Liver (tissue), 9 donors: ENCODE data around the gene DPAGT1. TPM values are rescaled to one million over a fixed set of nuclear protein-coding genes. Genes with fewer than 3 reads are reported as not detected.

ENCODE experiments used
- DNase-seq: peaks from one replicate; pipeline ENCODE4 v3.0.0-alpha.2; 2017; ENCODE audit warnings: low spot score
- H3K27ac ChIP-seq, 2 donors: one replicate each; pipeline ENCODE4 v1.7.0; 2013; ENCODE audit warnings: inconsistent platforms in 2 of 2, low read length in 2 of 2, control low read depth in 1 of 2, low read depth in 1 of 2, mild to moderate bottlenecking in 1 of 2
- H3K27me3 ChIP-seq, 4 donors: one replicate each; pipeline versions ENCODE4 v1.6.1 to v1.7.0; 2013; ENCODE audit warnings: low read length in 3 of 4, inconsistent platforms in 1 of 4, mild to moderate bottlenecking in 1 of 4, moderate library complexity in 1 of 4; ENCODE audit not compliant: control insufficient read depth in 4 of 4, insufficient read depth in 4 of 4
- H3K36me3 ChIP-seq, 4 donors: one replicate each; pipeline versions ENCODE4 v1.6.1 to v1.7.0; 2013; ENCODE audit warnings: low read length in 3 of 4, mild to moderate bottlenecking in 3 of 4, low read depth in 1 of 4, moderate library complexity in 1 of 4; ENCODE audit not compliant: control insufficient read depth in 4 of 4, insufficient read depth in 3 of 4
- H3K4me1 ChIP-seq, 4 donors: one replicate each; pipeline versions ENCODE4 v1.6.1 to v1.7.0; 2013; ENCODE audit warnings: low read length in 3 of 4, mild to moderate bottlenecking in 3 of 4, moderate library complexity in 1 of 4; ENCODE audit not compliant: control insufficient read depth in 4 of 4, insufficient read depth in 4 of 4
- H3K4me3 ChIP-seq, 3 donors: one replicate each; pipeline versions ENCODE4 v1.6.1 to v1.7.0; 2013; ENCODE audit warnings: low read length in 3 of 3, control low read depth in 1 of 3, low read depth in 1 of 3, mild to moderate bottlenecking in 1 of 3
- H3K9ac ChIP-seq, 2 donors: one replicate each; pipeline ENCODE4 v1.7.0; 2013; ENCODE audit warnings: low read length in 2 of 2, mild to moderate bottlenecking in 2 of 2, moderate library complexity in 2 of 2, control low read depth in 1 of 2, low read depth in 1 of 2
- H3K9me3 ChIP-seq, 4 donors: one replicate each; pipeline versions ENCODE4 v1.6.1 to v1.7.0; 2013; ENCODE audit warnings: low read length in 3 of 4; ENCODE audit not compliant: control insufficient read depth in 4 of 4
- EGR1 ChIP-seq, 2 donors: IDR thresholded peaks; 2 replicates each; pipeline ENCODE4 v1.6.1; 2016 to 2018; ENCODE audit warnings: antibody characterized with exemption in 2 of 2, low read depth in 2 of 2
- FOXA1 ChIP-seq: IDR thresholded peaks from 2 replicates; pipeline ENCODE4 v1.6.1; 2016; ENCODE audit warnings: antibody characterized with exemption
- FOXA2 ChIP-seq: IDR thresholded peaks from 2 replicates; pipeline ENCODE4 v1.6.1; 2016; ENCODE audit warnings: antibody characterized with exemption
- GABPA ChIP-seq, 2 donors: IDR thresholded peaks in 1 of 2; conservative IDR thresholded peaks in 1 of 2; 2 replicates each; pipeline ENCODE4 v1.6.1; 2016; ENCODE audit warnings: antibody characterized with exemption in 2 of 2, mild to moderate bottlenecking in 1 of 2, moderate library complexity in 1 of 2
- HNF4A ChIP-seq, 2 donors: conservative IDR thresholded peaks; 2 replicates each; pipeline ENCODE4 v1.6.1; 2016; ENCODE audit warnings: antibody characterized with exemption in 2 of 2, mild to moderate bottlenecking in 2 of 2
- HNF4G ChIP-seq: IDR thresholded peaks from 2 replicates; pipeline ENCODE4 v1.6.1; 2016; ENCODE audit warnings: antibody characterized with exemption
- JUND ChIP-seq, 2 donors: IDR thresholded peaks; 2 replicates each; pipeline ENCODE4 v1.6.1; 2016; ENCODE audit warnings: antibody characterized with exemption in 2 of 2
- NR2F2 ChIP-seq: IDR thresholded peaks from 2 replicates; pipeline ENCODE4 v1.6.1; 2016; ENCODE audit warnings: antibody characterized with exemption
- RAD21 ChIP-seq, 2 donors: IDR thresholded peaks; 2 replicates each; pipeline ENCODE4 v1.6.1; 2016; ENCODE audit warnings: antibody characterized with exemption in 2 of 2, mild to moderate bottlenecking in 2 of 2
- RXRA ChIP-seq, 2 donors: IDR thresholded peaks; 2 replicates each; pipeline ENCODE4 v1.6.1; 2017 to 2018; ENCODE audit warnings: antibody characterized with exemption in 2 of 2, mild to moderate bottlenecking in 1 of 2
- SP1 ChIP-seq: IDR thresholded peaks from 2 replicates; pipeline ENCODE4 v1.6.1; 2018; ENCODE audit warnings: antibody characterized with exemption, mild to moderate bottlenecking
- TAF1 ChIP-seq: conservative IDR thresholded peaks from 2 replicates; pipeline ENCODE4 v1.6.1; 2016; ENCODE audit warnings: antibody characterized with exemption, mild to moderate bottlenecking
- YY1 ChIP-seq: IDR thresholded peaks from 2 replicates; pipeline ENCODE4 v1.6.1; 2016; ENCODE audit warnings: antibody characterized with exemption, mild to moderate bottlenecking
- WGBS: extraction: QIAGEN DNeasy Blood & Tissue Kit; methylation state at CpG from one replicate; pipeline ENCODE4 v1.1.7; 2013; 5-methylcytosine and 5-hydroxymethylcytosine counted together
- polyA plus RNA-seq, 2 donors: library from polyadenylated mRNA; stranded (reverse) in 1 of 2; unstranded in 1 of 2; fragments of 200-250 nt in 1 of 2; fragments of >200 nt in 1 of 2; fragmentation: Nextera tagmentation in 1 of 2; extraction: Ambion mirVana in 1 of 2; gene quantifications; one replicate each; pipeline versions ENCODE4 v1.2.1 to v1.2.3, GENCODE V29; 2013 to 2015
- total RNA-seq, 2 donors: library from RNA; depleted of rRNA; stranded (reverse); fragments of >200 nt; gene quantifications; one replicate each; pipeline ENCODE4 v1.2.3, GENCODE V29; 2014
- TF ChIP-seq, protein P1 (sequence below): fragments of 150-350 bp; IDR thresholded peaks from 2 replicates; pipeline ENCODE4 v1.5.1; 2017; ENCODE audit warnings: improper control_type of control experiment, low read depth, low read length; ENCODE audit not compliant: missing input control
- TF ChIP-seq, protein P2 (sequence below): IDR thresholded peaks from 2 replicates; pipeline ENCODE4 v1.6.1; 2016; ENCODE audit warnings: antibody characterized with exemption
- TF ChIP-seq, protein P3 (sequence below): IDR thresholded peaks from 2 replicates; pipeline ENCODE4 v1.6.1; 2016; ENCODE audit warnings: antibody characterized with exemption, mild to moderate bottlenecking
- TF ChIP-seq, protein P4 (sequence below): IDR thresholded peaks from 2 replicates; pipeline ENCODE4 v1.6.1; 2016; ENCODE audit warnings: antibody characterized with exemption
- TF ChIP-seq, protein P5 (sequence below): IDR thresholded peaks from 2 replicates; pipeline ENCODE4 v1.6.1; 2016; ENCODE audit warnings: antibody characterized with exemption
- donor health status: healthy.
- donor health status: healthy.
- donor health status: healthy.
- donor health status: healthy.
- donor health status: healthy.

DPAGT1 gene
- total and polyA plus RNA-seq, 4 donors = 12.8 to 48.0 (median 37.4) TPM

DNA sequence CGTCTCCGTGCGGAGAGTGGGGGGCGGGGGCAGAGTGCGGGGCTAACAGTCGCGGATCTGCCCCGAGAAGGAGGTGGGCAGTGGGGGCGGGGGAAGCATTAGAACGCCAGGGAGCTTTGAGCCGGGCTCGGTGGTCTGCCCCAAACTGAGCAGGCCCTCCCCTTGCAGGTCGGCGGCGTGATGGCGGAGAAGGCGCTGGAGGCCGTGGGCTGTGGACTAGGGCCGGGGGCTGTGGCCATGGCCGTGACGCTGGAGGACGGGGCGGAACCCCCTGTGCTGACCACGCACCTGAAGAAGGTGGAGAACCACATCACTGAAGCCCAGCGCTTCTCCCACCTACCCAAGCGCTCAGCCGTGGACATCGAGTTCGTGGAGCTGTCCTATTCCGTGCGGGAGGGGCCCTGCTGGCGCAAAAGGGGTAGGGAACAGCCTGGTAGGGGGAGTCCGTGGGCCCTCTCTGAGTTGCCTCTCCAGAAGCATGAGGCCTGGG is 48.2 kb upstream of the DPAGT1 start:
- Histone ChIP-seq H3K9me3 (no peaks in the 10 kb centered on the region), H3K27me3 (peaks cover 0 to 4% (median 0%) of the 10 kb centered on the region in 4 donors), H3K27ac (no peak overlapping the region), H3K4me1 (peaks cover 2 to 16% (median 11%) of the 10 kb centered on the region in 4 donors), H3K9ac (no peak overlapping the region), H3K4me3 (peak overlapping the region in 1 of 3 donors; percentile 62), H3K36me3 (no peaks in the 10 kb centered on the region)
- no peak for TF ChIP-seq YY1
- TF ChIP-seq GABPA (IDR thresholded peaks at IDR 0.05 in 1 of 2, conservative IDR thresholded peaks at IDR 0.05 in 1 of 2) = no peak
- no peak for TF ChIP-seq TAF1
- TF ChIP-seq HNF4A (conservative IDR thresholded peaks at IDR 0.05) = no peak
- no peak for DNase-seq
- 28% methylated on average over 33 of the region's 33 CpGs for WGBS

DNA sequence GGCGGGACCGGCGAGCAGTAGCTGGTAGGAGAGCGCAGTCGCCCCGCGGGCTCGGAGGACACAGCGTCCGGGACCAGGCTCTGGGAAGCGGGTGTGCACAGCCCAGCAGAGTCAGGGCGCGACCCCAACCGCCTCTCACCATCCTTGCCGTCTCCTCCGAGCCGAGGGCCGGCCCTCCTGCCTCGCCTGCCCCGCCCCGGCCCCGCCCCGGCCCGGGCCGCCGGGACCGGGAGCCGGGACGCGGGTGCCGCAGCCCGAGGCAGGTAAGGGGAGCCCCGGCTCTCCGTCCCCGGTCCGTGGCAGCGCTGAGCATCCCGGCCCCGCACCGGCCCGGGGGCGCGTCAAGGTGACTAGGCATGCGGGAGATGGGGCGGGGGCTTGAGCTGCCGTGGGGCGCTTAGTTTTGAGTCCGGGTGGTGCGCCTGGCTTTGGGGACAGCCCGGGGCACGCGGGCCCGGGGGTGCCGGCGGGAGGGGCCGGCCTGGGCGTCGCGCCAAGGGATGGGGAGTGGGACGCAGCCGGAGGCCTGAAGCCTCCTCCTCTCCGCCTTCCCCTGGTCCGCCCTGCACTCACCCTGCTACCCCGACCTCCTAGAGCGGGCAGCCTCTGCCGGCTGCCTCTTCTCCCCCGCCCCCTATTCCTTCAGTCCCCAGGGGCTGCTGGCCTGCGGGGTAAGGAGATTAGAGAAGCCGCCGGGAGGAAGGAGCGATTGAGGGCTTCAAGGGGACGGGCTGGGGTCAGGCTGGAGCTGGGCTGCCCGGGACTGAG is 47.5 kb upstream of the DPAGT1 start, which contains the start of gene ABCG4:
TSS of gene ABCG4 (plus strand) at position 35 of the 768 bp plus-strand sequence. CDS start 914 bp downstream, outside the sequence.
- peak within 1 kb of the TSS in 2 of 3 donors; percentile 16 to 62 for H3K4me3 ChIP-seq
- peaks cover 2 to 16% (median 11%) of the 10 kb centered on the region in 4 donors for H3K4me1 ChIP-seq
- peaks cover 0 to 4% (median 0%) of the 10 kb centered on the region in 4 donors for H3K27me3 ChIP-seq
- H3K27ac ChIP-seq = no peak within 1 kb of the TSS
- no peak for DNase-seq
- WGBS = 2% methylated on average over 73 of the region's 73 CpGs
- TF ChIP-seq JUND (IDR thresholded peaks at IDR 0.05) (no peak), FOXA1 (no peak), HNF4A (conservative IDR thresholded peaks at IDR 0.05) (no peak), HNF4G (no peak), EGR1 (IDR thresholded peaks at IDR 0.05; ENCODE audit: low read depth in 2 of 2) (no peak), SP1 (no peak), RAD21 (IDR thresholded peaks at IDR 0.05) (no peak), NR2F2 (no peak), TAF1 (no peak), GABPA (IDR thresholded peaks at IDR 0.05 in 1 of 2, conservative IDR thresholded peaks at IDR 0.05 in 1 of 2) (no peak), FOXA2 (no peak), YY1 (no peak), RXRA (IDR thresholded peaks at IDR 0.05) (no peak)
- TF ChIP-seq, protein P1, sequence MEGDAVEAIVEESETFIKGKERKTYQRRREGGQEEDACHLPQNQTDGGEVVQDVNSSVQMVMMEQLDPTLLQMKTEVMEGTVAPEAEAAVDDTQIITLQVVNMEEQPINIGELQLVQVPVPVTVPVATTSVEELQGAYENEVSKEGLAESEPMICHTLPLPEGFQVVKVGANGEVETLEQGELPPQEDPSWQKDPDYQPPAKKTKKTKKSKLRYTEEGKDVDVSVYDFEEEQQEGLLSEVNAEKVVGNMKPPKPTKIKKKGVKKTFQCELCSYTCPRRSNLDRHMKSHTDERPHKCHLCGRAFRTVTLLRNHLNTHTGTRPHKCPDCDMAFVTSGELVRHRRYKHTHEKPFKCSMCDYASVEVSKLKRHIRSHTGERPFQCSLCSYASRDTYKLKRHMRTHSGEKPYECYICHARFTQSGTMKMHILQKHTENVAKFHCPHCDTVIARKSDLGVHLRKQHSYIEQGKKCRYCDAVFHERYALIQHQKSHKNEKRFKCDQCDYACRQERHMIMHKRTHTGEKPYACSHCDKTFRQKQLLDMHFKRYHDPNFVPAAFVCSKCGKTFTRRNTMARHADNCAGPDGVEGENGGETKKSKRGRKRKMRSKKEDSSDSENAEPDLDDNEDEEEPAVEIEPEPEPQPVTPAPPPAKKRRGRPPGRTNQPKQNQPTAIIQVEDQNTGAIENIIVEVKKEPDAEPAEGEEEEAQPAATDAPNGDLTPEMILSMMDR = no peak
- TF ChIP-seq, protein P2, sequence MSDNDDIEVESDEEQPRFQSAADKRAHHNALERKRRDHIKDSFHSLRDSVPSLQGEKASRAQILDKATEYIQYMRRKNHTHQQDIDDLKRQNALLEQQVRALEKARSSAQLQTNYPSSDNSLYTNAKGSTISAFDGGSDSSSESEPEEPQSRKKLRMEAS = no peak
- TF ChIP-seq, protein P3, sequence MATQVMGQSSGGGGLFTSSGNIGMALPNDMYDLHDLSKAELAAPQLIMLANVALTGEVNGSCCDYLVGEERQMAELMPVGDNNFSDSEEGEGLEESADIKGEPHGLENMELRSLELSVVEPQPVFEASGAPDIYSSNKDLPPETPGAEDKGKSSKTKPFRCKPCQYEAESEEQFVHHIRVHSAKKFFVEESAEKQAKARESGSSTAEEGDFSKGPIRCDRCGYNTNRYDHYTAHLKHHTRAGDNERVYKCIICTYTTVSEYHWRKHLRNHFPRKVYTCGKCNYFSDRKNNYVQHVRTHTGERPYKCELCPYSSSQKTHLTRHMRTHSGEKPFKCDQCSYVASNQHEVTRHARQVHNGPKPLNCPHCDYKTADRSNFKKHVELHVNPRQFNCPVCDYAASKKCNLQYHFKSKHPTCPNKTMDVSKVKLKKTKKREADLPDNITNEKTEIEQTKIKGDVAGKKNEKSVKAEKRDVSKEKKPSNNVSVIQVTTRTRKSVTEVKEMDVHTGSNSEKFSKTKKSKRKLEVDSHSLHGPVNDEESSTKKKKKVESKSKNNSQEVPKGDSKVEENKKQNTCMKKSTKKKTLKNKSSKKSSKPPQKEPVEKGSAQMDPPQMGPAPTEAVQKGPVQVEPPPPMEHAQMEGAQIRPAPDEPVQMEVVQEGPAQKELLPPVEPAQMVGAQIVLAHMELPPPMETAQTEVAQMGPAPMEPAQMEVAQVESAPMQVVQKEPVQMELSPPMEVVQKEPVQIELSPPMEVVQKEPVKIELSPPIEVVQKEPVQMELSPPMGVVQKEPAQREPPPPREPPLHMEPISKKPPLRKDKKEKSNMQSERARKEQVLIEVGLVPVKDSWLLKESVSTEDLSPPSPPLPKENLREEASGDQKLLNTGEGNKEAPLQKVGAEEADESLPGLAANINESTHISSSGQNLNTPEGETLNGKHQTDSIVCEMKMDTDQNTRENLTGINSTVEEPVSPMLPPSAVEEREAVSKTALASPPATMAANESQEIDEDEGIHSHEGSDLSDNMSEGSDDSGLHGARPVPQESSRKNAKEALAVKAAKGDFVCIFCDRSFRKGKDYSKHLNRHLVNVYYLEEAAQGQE = no peak
- TF ChIP-seq, protein P4, sequence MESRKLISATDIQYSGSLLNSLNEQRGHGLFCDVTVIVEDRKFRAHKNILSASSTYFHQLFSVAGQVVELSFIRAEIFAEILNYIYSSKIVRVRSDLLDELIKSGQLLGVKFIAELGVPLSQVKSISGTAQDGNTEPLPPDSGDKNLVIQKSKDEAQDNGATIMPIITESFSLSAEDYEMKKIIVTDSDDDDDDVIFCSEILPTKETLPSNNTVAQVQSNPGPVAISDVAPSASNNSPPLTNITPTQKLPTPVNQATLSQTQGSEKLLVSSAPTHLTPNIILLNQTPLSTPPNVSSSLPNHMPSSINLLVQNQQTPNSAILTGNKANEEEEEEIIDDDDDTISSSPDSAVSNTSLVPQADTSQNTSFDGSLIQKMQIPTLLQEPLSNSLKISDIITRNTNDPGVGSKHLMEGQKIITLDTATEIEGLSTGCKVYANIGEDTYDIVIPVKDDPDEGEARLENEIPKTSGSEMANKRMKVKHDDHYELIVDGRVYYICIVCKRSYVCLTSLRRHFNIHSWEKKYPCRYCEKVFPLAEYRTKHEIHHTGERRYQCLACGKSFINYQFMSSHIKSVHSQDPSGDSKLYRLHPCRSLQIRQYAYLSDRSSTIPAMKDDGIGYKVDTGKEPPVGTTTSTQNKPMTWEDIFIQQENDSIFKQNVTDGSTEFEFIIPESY = no peak
- TF ChIP-seq, protein P5, sequence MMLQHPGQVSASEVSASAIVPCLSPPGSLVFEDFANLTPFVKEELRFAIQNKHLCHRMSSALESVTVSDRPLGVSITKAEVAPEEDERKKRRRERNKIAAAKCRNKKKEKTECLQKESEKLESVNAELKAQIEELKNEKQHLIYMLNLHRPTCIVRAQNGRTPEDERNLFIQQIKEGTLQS = no peak
- no peaks in the 10 kb centered on the region for H3K9me3 ChIP-seq
- H3K36me3 ChIP-seq = no peaks in the 10 kb centered on the region
- H3K9ac ChIP-seq = no peak within 1 kb of the TSS
